Dendritic cell treated with granulocyte-macrophage colony-stimulating factor and Interleukin-4, amounts not matched to agents 40 ng/mL and 50 ng/mL, for 4 days (primary cell): ENCODE measurements around the gene GPN2.

Source experiments
- H3K27ac Mint-ChIP-seq: one replicate; pipeline ENCODE4 v1.8.0; 2022; ENCODE audit warnings: mild to moderate bottlenecking, mixed read lengths
- H3K27me3 Mint-ChIP-seq: one replicate; pipeline ENCODE4 v1.8.0; 2022; ENCODE audit warnings: mild to moderate bottlenecking, mixed read lengths
- H3K36me3 Mint-ChIP-seq: one replicate; pipeline ENCODE4 v1.8.0; 2022; ENCODE audit warnings: low read depth, mixed read lengths
- H3K4me1 Mint-ChIP-seq: one replicate; pipeline ENCODE4 v1.8.0; 2022; ENCODE audit warnings: low read depth, mixed read lengths
- H3K4me3 Mint-ChIP-seq: one replicate; pipeline ENCODE4 v1.8.0; 2022; ENCODE audit warnings: mild to moderate bottlenecking, moderate library complexity, mixed read lengths
- H3K9me3 Mint-ChIP-seq: one replicate; pipeline ENCODE4 v1.8.0; 2022; ENCODE audit warnings: mixed read lengths
- intact Hi-C: fragments of 100-400 bp; cut with micrococcal nuclease; formaldehyde crosslinking; loops from one replicate; pipeline ENCODE4 v1.15.0; 2022

Gene GPN2

GRCh38 chr1:26889551-26890466 lies at the start of gene GPN2:
Gene GPN2, minus strand, starts transcription at chr1:26890283. Its CDS starts 187 bp downstream, at chr1:26890096.
- H3K27ac Mint-ChIP-seq: peak within 1 kb of the TSS; percentile 95
- peaks cover 95% of the 10 kb centered on the region for H3K36me3 Mint-ChIP-seq
- H3K9me3 Mint-ChIP-seq: no peaks in the 10 kb centered on the region
- intact Hi-C loops: no loop called here
- no peaks in the 10 kb centered on the region for H3K27me3 Mint-ChIP-seq
- H3K4me1 Mint-ChIP-seq: peaks cover 36% of the 10 kb centered on the region
- peak within 1 kb of the TSS; percentile 96 for H3K4me3 Mint-ChIP-seq

- Mint-ChIP-seq H3K27ac (peak overlapping the region; percentile 81), H3K36me3 (peaks cover 77% of the 10 kb centered on the region), H3K27me3 (no peaks in the 10 kb centered on the region), H3K4me1 (peaks cover 35% of the 10 kb centered on the region), H3K9me3 (no peaks in the 10 kb centered on the region), H3K4me3 (no peak overlapping the region)
- intact Hi-C loops: no loop called here
These were observed 48.6 kb upstream of the GPN2 start for GRCh38 chr1:26938659-26939025.

- H3K9me3 Mint-ChIP-seq: no peaks in the 10 kb centered on the region
- H3K4me1 Mint-ChIP-seq: peaks cover 39% of the 10 kb centered on the region
- no peak overlapping the region for H3K4me3 Mint-ChIP-seq
- H3K27me3 Mint-ChIP-seq: no peaks in the 10 kb centered on the region
- intact Hi-C loops: no loop called here
- H3K27ac Mint-ChIP-seq: peak overlapping the region; percentile 81
- peaks cover 77% of the 10 kb centered on the region for H3K36me3 Mint-ChIP-seq
These were observed 48.0 kb upstream of the GPN2 start for GRCh38 chr1:26938004-26938658.

- H3K36me3 Mint-ChIP-seq: peaks cover 65% of the 10 kb centered on the region
- peak overlapping the region; percentile 81 for H3K27ac Mint-ChIP-seq
- intact Hi-C loops: no loop called here
- no peak overlapping the region for H3K4me3 Mint-ChIP-seq
- H3K4me1 Mint-ChIP-seq: peaks cover 46% of the 10 kb centered on the region
- H3K9me3 Mint-ChIP-seq: no peaks in the 10 kb centered on the region
- no peaks in the 10 kb centered on the region for H3K27me3 Mint-ChIP-seq
These were observed 46.7 kb upstream of the GPN2 start for GRCh38 chr1:26936823-26937222.

GRCh38 chr1:26932531-26932930 lies 42.4 kb upstream of the GPN2 start:
- Mint-ChIP-seq H3K27ac (peak overlapping the region; percentile 70), H3K36me3 (peaks cover 64% of the 10 kb centered on the region)

GRCh38 chr1:26923711-26924110 lies 33.6 kb upstream of the GPN2 start:
- Mint-ChIP-seq H3K27me3 (no peaks in the 10 kb centered on the region), H3K36me3 (peaks cover 66% of the 10 kb centered on the region), H3K9me3 (no peaks in the 10 kb centered on the region), H3K27ac (no peak overlapping the region), H3K4me3 (no peak overlapping the region), H3K4me1 (peaks cover 26% of the 10 kb centered on the region)
- intact Hi-C loops: no loop called here

More at GRCh38 chr1:26932531-26932930, 42.4 kb upstream of the GPN2 start:
- Mint-ChIP-seq H3K27me3 (no peaks in the 10 kb centered on the region), H3K9me3 (no peaks in the 10 kb centered on the region), H3K4me3 (no peak overlapping the region), H3K4me1 (peaks cover 21% of the 10 kb centered on the region)
- intact Hi-C loops: no loop called here

- Mint-ChIP-seq H3K4me1 (peaks cover 26% of the 10 kb centered on the region), H3K9me3 (no peaks in the 10 kb centered on the region), H3K27me3 (no peaks in the 10 kb centered on the region), H3K4me3 (peak overlapping the region; percentile 81), H3K27ac (peak overlapping the region; percentile 13), H3K36me3 (peaks cover 58% of the 10 kb centered on the region)
- intact Hi-C loops: no loop called here
These were observed 32.8 kb upstream of the GPN2 start for GRCh38 chr1:26922901-26923300.

- peaks cover 53% of the 10 kb centered on the region for H3K36me3 Mint-ChIP-seq
- peak overlapping the region; percentile 80 for H3K27ac Mint-ChIP-seq
- peaks cover 26% of the 10 kb centered on the region for H3K4me1 Mint-ChIP-seq
- intact Hi-C loops: no loop called here
- peak overlapping the region; percentile 81 for H3K4me3 Mint-ChIP-seq
- H3K9me3 Mint-ChIP-seq: no peaks in the 10 kb centered on the region
- no peaks in the 10 kb centered on the region for H3K27me3 Mint-ChIP-seq
These were observed 32.3 kb upstream of the GPN2 start for GRCh38 chr1:26922431-26922729.

GRCh38 chr1:26921540-26922430 lies 31.7 kb upstream of the GPN2 start, which contains the start of gene NUDC:
Gene NUDC, plus strand, starts transcription at chr1:26921743. Its CDS starts 106 bp downstream, at chr1:26921849.
- peaks cover 47% of the 10 kb centered on the region for H3K36me3 Mint-ChIP-seq
- peak within 1 kb of the TSS; percentile 80 for H3K27ac Mint-ChIP-seq
- no peaks in the 10 kb centered on the region for H3K9me3 Mint-ChIP-seq
- peak within 1 kb of the TSS; percentile 81 for H3K4me3 Mint-ChIP-seq
- H3K4me1 Mint-ChIP-seq: peaks cover 26% of the 10 kb centered on the region
- intact Hi-C loops: loop anchor here (1.0 kb wide), 1 partner anchor 21 kb away; the partner anchor contains the start of gene GPATCH3
- H3K27me3 Mint-ChIP-seq: no peaks in the 10 kb centered on the region

GRCh38 chr1:26921126-26921539 lies 31.1 kb upstream of the GPN2 start:
- Mint-ChIP-seq H3K9me3 (no peaks in the 10 kb centered on the region), H3K27ac (peak overlapping the region; percentile 80), H3K36me3 (peaks cover 40% of the 10 kb centered on the region), H3K27me3 (no peaks in the 10 kb centered on the region), H3K4me1 (peaks cover 26% of the 10 kb centered on the region), H3K4me3 (peak overlapping the region; percentile 81)
- intact Hi-C loops: loop anchor here (1.0 kb wide), 1 partner anchor 21 kb away; the partner anchor contains the start of gene GPATCH3

GRCh38 chr1:26915204-26915842 lies 25.2 kb upstream of the GPN2 start:
- intact Hi-C loops: no loop called here
- Mint-ChIP-seq H3K4me3 (no peak overlapping the region), H3K27ac (no peak overlapping the region), H3K27me3 (no peaks in the 10 kb centered on the region), H3K4me1 (peaks cover under 1% of the 10 kb centered on the region), H3K9me3 (no peaks in the 10 kb centered on the region), H3K36me3 (no peaks in the 10 kb centered on the region)

GRCh38 chr1:26913754-26914619 lies 23.9 kb upstream of the GPN2 start, which contains the start of gene NR0B2:
Gene NR0B2, minus strand, starts transcription at chr1:26913975. Its CDS starts 35 bp downstream, at chr1:26913940.
- Mint-ChIP-seq H3K27ac (no peak within 1 kb of the TSS), H3K36me3 (no peaks in the 10 kb centered on the region), H3K4me3 (no peak within 1 kb of the TSS), H3K27me3 (no peaks in the 10 kb centered on the region), H3K4me1 (no peaks in the 10 kb centered on the region), H3K9me3 (no peaks in the 10 kb centered on the region)
- intact Hi-C loops: no loop called here
